ENCODE results near the gene CMSS1. TPM values are rescaled to one million over a fixed set of nuclear protein-coding genes. Genes with fewer than 3 reads are reported as not detected.

The CMSS1 gene
- polyA plus RNA-seq, 1 of the 3 experiments (the other 2 are of a cell fraction) = 9.1 TPM

DNA sequence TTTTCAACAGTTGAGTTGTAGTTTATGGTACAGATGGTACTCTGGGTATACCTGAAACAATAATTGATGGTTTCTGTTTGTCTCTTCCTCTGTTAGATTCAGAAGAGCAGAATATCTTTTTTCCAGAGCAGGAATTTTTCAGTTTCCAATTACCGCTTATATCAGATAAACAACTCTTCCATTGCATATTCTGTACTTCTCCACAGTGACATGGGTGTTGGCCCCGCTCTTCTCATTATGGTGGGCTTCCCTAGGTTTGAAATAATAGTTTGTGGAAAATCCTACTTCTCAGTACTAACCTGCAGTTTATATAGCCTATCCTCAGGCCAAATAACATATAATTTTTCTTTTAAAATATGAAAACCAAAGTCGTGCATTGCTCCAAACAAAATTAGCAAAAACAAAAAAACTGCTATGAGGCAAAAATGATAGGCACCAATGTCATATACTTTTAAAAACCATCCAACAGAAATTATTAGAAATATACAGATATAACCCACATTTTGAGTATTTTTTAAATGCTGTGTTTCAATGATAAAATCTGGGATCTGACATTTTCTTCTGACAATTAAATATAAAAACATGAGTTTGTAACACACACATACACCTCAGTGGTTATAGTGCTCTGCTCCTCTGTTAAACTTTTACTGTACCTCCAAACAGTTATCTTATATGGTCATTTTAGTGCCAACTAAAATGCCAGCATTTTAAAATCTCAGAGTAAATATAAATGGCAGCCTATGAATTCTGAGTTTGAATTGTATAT, 56.8 kb downstream of the CMSS1 start:
- Histone ChIP-seq H3K36me3 (replicated peaks in 1 of 2; ENCODE audit: control insufficient read depth in 1 of 2, insufficient read depth in 2 of 2, low read length in 1 of 2) (peaks cover 11 to 23% of the 10 kb centered on the region in 2 experiments), H4K20me1 (ENCODE audit: insufficient read depth) (0 out of 2 replicates have a peak, but pooled peaks cover 3% of the 10 kb centered on the region), H3K4me3 (ENCODE audit: low read depth in 2 of 2, low read length in 1 of 2) (peak overlapping the region; percentile 82 to 83; a peak in 3 of 4 replicates), H3K4me1 (ENCODE audit: control insufficient read depth in 1 of 2, insufficient read depth in 2 of 2, low read depth in 1 of 2, low read length in 1 of 2) (peaks cover 10 to 24% of the 10 kb centered on the region in 2 experiments; a peak in 3 of 4 replicates), H3K27ac (ENCODE audit: low read depth in 2 of 2, low read length in 1 of 2) (peak overlapping the region in 1 of 2 experiments; percentile 85; a peak in 3 of 4 replicates), H3K79me2 (ENCODE audit: insufficient read depth) (peaks cover 66% of the 10 kb centered on the region), H3K9me2 (no peaks in the 10 kb centered on the region), H3K4me2 (peak overlapping the region; percentile 85), H3K9ac (peak overlapping the region; percentile 97), H3F3A (replicated peaks; ENCODE audit: insufficient read depth) (peaks cover 8% of the 10 kb centered on the region), H3K9me3 (no peaks in the 10 kb centered on the region), H2AFZ (ENCODE audit: low read depth) (no peak overlapping the region), H3K27me3 (ENCODE audit: insufficient read depth) (no peaks in the 10 kb centered on the region)
- ChIA-PET POLR2A (no interaction called here), CTCF (interaction anchor here (1.5 to 1.9 kb wide), 2 partner anchors 15 to 380 kb away, joined by 9 to 11 read pairs; no protein-coding TSS in a partner anchor)
- no peak for DNase-seq
- TF ChIP-seq SMC3 (IDR thresholded peaks at IDR 0.05; ENCODE audit: low read depth, low read length) = no peak
- TF ChIP-seq TAF1 (IDR thresholded peaks at IDR 0.05; ENCODE audit: borderline replicate concordance, low read depth, low read length) = peak; percentile 9; the same call in 1 of the 2 replicates
- 60% methylated on average over 3 of the region's 3 CpGs for WGBS (ENCODE audit: low lambda C conversion rate)

DNA sequence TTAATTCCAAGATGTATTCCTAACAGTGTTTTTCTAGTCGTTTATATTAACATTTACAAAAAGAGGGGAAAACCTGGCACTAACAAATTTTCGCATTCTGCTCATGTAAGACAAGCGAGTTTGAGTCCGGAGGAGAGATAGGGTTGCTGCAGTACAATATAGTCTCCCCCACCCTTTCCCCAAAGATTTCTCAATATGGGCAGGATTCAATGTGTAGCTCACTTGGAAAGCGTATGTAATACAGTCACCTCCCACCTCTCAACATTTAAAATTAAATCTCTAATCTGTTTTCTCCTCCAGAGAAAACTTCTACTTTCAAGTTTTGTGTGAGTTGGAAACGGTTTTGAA, 57.9 kb downstream of the CMSS1 start:
- WGBS (ENCODE audit: low lambda C conversion rate) = 5% methylated on average over 6 of the region's 6 CpGs
- Histone ChIP-seq H4K20me1 (ENCODE audit: insufficient read depth) (0 out of 2 replicates have a peak, but pooled peaks cover 3% of the 10 kb centered on the region), H3K4me3 (ENCODE audit: low read depth in 2 of 2, low read length in 1 of 2) (peak overlapping the region; percentile 82 to 83), H3K9me2 (no peaks in the 10 kb centered on the region), H3K4me1 (ENCODE audit: control insufficient read depth in 1 of 2, insufficient read depth in 2 of 2, low read depth in 1 of 2, low read length in 1 of 2) (peaks cover 10 to 21% of the 10 kb centered on the region in 2 experiments; a peak in 3 of 4 replicates), H3K9ac (peak overlapping the region; percentile 97), H3K27me3 (ENCODE audit: insufficient read depth) (no peaks in the 10 kb centered on the region), H2AFZ (ENCODE audit: low read depth) (no peak overlapping the region), H3K27ac (ENCODE audit: low read depth in 2 of 2, low read length in 1 of 2) (peak overlapping the region; percentile 19 to 85; a peak in 3 of 4 replicates), H3F3A (replicated peaks; ENCODE audit: insufficient read depth) (peaks cover 8% of the 10 kb centered on the region), H3K79me2 (ENCODE audit: insufficient read depth) (peaks cover 54% of the 10 kb centered on the region), H3K4me2 (peak overlapping the region; percentile 85), H3K9me3 (no peaks in the 10 kb centered on the region), H3K36me3 (replicated peaks in 1 of 2; ENCODE audit: control insufficient read depth in 1 of 2, insufficient read depth in 2 of 2, low read length in 1 of 2) (peaks cover 5 to 14% of the 10 kb centered on the region in 2 experiments)
- peak; percentile 43 for DNase-seq
- ChIA-PET POLR2A (no interaction called here), CTCF (interaction anchor here (1.0 to 1.9 kb wide), 5 partner anchors 16 to 379 kb away, joined by 3 to 11 read pairs (median 9); no protein-coding TSS in a partner anchor)
- TF ChIP-seq MEF2A (IDR thresholded peaks at IDR 0.05; ENCODE audit: borderline replicate concordance, low read depth) = no peak
- TF ChIP-seq, protein P1, sequence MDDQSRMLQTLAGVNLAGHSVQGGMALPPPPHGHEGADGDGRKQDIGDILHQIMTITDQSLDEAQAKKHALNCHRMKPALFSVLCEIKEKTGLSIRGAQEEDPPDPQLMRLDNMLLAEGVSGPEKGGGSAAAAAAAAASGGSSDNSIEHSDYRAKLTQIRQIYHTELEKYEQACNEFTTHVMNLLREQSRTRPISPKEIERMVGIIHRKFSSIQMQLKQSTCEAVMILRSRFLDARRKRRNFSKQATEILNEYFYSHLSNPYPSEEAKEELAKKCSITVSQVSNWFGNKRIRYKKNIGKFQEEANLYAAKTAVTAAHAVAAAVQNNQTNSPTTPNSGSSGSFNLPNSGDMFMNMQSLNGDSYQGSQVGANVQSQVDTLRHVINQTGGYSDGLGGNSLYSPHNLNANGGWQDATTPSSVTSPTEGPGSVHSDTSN (IDR thresholded peaks at IDR 0.05) = no peak
- TF ChIP-seq TAF1 (IDR thresholded peaks at IDR 0.05; ENCODE audit: borderline replicate concordance, low read depth, low read length) = peak; percentile 43; the same call in 1 of the 2 replicates

GRCh38 chr3:99875929-99876841, 58.5 kb downstream of the CMSS1 start:
- WGBS (ENCODE audit: low lambda C conversion rate) = 10% methylated on average over 12 of the region's 63 CpGs
- ChIA-PET CTCF (interaction anchor here (0.9 to 1.9 kb wide), 6 partner anchors 16 to 378 kb away, joined by 3 to 11 read pairs (median 7); no protein-coding TSS in a partner anchor), POLR2A (no interaction called here)
- peak; percentile 88 for DNase-seq
- Histone ChIP-seq H3K4me2 (peak overlapping the region; percentile 85), H3K9ac (peak overlapping the region; percentile 97), H3K9me3 (no peaks in the 10 kb centered on the region), H3K4me1 (ENCODE audit: control insufficient read depth in 1 of 2, insufficient read depth in 2 of 2, low read depth in 1 of 2, low read length in 1 of 2) (peaks cover 10 to 21% of the 10 kb centered on the region in 2 experiments; a peak in 3 of 4 replicates), H3K36me3 (replicated peaks in 1 of 2; ENCODE audit: control insufficient read depth in 1 of 2, insufficient read depth in 2 of 2, low read length in 1 of 2) (peaks cover 0 to 8% of the 10 kb centered on the region in 2 experiments), H3F3A (replicated peaks; ENCODE audit: insufficient read depth) (peaks cover 8% of the 10 kb centered on the region), H3K4me3 (ENCODE audit: low read depth in 2 of 2, low read length in 1 of 2) (peak overlapping the region; percentile 82 to 83), H3K9me2 (no peaks in the 10 kb centered on the region), H3K79me2 (ENCODE audit: insufficient read depth) (peaks cover 48% of the 10 kb centered on the region), H4K20me1 (ENCODE audit: insufficient read depth) (0 out of 2 replicates have a peak, but pooled peaks cover 3% of the 10 kb centered on the region), H3K27me3 (ENCODE audit: insufficient read depth) (no peaks in the 10 kb centered on the region), H3K27ac (ENCODE audit: low read depth in 2 of 2, low read length in 1 of 2) (peak overlapping the region; percentile 34 to 85), H2AFZ (ENCODE audit: low read depth) (peak overlapping the region; percentile 79)
- TF ChIP-seq NRF1 (IDR thresholded peaks at IDR 0.05; ENCODE audit: low read depth, low read length) = no peak
- TF ChIP-seq EZH2phosphoT487 (IDR thresholded peaks at IDR 0.05; ENCODE audit: borderline replicate concordance, low read depth) = no peak
- peak; percentile 65; the same call in 1 of the 2 replicates for TF ChIP-seq MXI1 (IDR thresholded peaks at IDR 0.05; ENCODE audit: low read depth, low read length)
- TF ChIP-seq, protein P2, sequence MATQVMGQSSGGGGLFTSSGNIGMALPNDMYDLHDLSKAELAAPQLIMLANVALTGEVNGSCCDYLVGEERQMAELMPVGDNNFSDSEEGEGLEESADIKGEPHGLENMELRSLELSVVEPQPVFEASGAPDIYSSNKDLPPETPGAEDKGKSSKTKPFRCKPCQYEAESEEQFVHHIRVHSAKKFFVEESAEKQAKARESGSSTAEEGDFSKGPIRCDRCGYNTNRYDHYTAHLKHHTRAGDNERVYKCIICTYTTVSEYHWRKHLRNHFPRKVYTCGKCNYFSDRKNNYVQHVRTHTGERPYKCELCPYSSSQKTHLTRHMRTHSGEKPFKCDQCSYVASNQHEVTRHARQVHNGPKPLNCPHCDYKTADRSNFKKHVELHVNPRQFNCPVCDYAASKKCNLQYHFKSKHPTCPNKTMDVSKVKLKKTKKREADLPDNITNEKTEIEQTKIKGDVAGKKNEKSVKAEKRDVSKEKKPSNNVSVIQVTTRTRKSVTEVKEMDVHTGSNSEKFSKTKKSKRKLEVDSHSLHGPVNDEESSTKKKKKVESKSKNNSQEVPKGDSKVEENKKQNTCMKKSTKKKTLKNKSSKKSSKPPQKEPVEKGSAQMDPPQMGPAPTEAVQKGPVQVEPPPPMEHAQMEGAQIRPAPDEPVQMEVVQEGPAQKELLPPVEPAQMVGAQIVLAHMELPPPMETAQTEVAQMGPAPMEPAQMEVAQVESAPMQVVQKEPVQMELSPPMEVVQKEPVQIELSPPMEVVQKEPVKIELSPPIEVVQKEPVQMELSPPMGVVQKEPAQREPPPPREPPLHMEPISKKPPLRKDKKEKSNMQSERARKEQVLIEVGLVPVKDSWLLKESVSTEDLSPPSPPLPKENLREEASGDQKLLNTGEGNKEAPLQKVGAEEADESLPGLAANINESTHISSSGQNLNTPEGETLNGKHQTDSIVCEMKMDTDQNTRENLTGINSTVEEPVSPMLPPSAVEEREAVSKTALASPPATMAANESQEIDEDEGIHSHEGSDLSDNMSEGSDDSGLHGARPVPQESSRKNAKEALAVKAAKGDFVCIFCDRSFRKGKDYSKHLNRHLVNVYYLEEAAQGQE (IDR thresholded peaks at IDR 0.05; ENCODE audit: low read depth, low read length) = peak; percentile 73
- TF ChIP-seq MEF2A (IDR thresholded peaks at IDR 0.05; ENCODE audit: borderline replicate concordance, low read depth) = no peak
- TF ChIP-seq SMC3 (IDR thresholded peaks at IDR 0.05; ENCODE audit: low read depth, low read length) = no peak
- TF ChIP-seq GATA2 (CRISPR knock-in tag; IDR thresholded peaks at IDR 0.05) = no peak
- no peak for TF ChIP-seq JUND (IDR thresholded peaks at IDR 0.05)
- peak; percentile 42; the same call in 1 of the 2 replicates for TF ChIP-seq SIN3A (IDR thresholded peaks at IDR 0.05; ENCODE audit: borderline replicate concordance, low read depth, low read length)

Data from SK-N-SH (cell line).